Fibroblast of lung (primary cell): ENCODE results near the gene CCDC141. TPM values are rescaled to one million over a fixed set of nuclear protein-coding genes. Genes with fewer than 3 reads are reported as not detected.

Source experiments
- DNase-seq, 2 donors: peaks; one replicate each; pipeline versions ENCODE4 v3.0.0 to v3.0.0-alpha.2; 2010; ENCODE audit warnings: low read depth in 2 of 2
- H2AFZ ChIP-seq: 2 replicates; pipeline ENCODE4 v1.5.1; 2012; ENCODE audit warnings: low read length, control low read depth, inconsistent platforms
- H3K27ac ChIP-seq: 2 replicates; pipeline ENCODE4 v1.5.1; 2011; ENCODE audit warnings: low read length, control low read depth; ENCODE audit not compliant: insufficient read depth
- H3K27me3 ChIP-seq: 2 replicates; pipeline ENCODE4 v1.5.1; 2011; ENCODE audit warnings: mild to moderate bottlenecking, low read length; ENCODE audit not compliant: control insufficient read depth, insufficient read depth
- H3K36me3 ChIP-seq: 2 replicates; pipeline ENCODE4 v1.5.1; 2011; ENCODE audit warnings: low read length; ENCODE audit not compliant: control insufficient read depth, insufficient read depth
- H3K4me1 ChIP-seq: 2 replicates; pipeline ENCODE4 v1.5.1; 2011; ENCODE audit warnings: low read length; ENCODE audit not compliant: control insufficient read depth, insufficient read depth; ENCODE audit errors: extremely low read depth
- H3K4me2 ChIP-seq: 2 replicates; pipeline ENCODE4 v1.5.1; 2011; ENCODE audit warnings: low read length, control low read depth; ENCODE audit not compliant: insufficient read depth; ENCODE audit errors: extremely low read depth
- H3K4me3 ChIP-seq, 4 experiments: fragments of 200-600 bp in 1 of 4; sonication (generic) in 1 of 4; replicated peaks in 1 of 4; 2 replicates each; pipeline ENCODE4 v1.5.1; 2011 to 2016; ENCODE audit warnings: low read length in 4 of 4, low read depth in 3 of 4, mild to moderate bottlenecking in 3 of 4, control low read depth in 2 of 4, inconsistent platforms in 1 of 4, mixed read lengths in 1 of 4; ENCODE audit not compliant: insufficient read depth in 1 of 4; ENCODE audit errors: control extremely low read depth in 1 of 4
- H3K79me2 ChIP-seq: 2 replicates; pipeline ENCODE4 v1.5.1; 2012; ENCODE audit warnings: mild to moderate bottlenecking, low read length, inconsistent platforms; ENCODE audit not compliant: control insufficient read depth, insufficient read depth
- H3K9ac ChIP-seq: 2 replicates; pipeline ENCODE4 v1.5.1; 2011; ENCODE audit warnings: mild to moderate bottlenecking, low read length, control low read depth; ENCODE audit not compliant: insufficient read depth
- H3K9me3 ChIP-seq: 2 replicates; pipeline ENCODE4 v1.5.1; 2012; ENCODE audit warnings: low read depth, low read length; ENCODE audit not compliant: control insufficient read depth, insufficient read depth
- H4K20me1 ChIP-seq: 2 replicates; pipeline ENCODE4 v1.5.1; 2011; ENCODE audit warnings: low read length; ENCODE audit not compliant: control insufficient read depth, insufficient read depth; ENCODE audit errors: extremely low read depth
- EZH2 ChIP-seq: IDR thresholded peaks from 2 replicates; pipeline ENCODE4 v1.5.1; 2012; ENCODE audit warnings: low read length, control low read depth, mild to moderate bottlenecking; ENCODE audit errors: missing control alignments
- polyA plus RNA-seq, 2 donors: library from polyadenylated mRNA; depleted of rRNA in 1 of 2; stranded (reverse) in 1 of 2; unstranded in 1 of 2; fragments of >200 nt; gene quantifications; 2 replicates each; pipeline ENCODE4 v1.2.1, GENCODE V29; 2011 to 2012; ENCODE audit warnings: missing spikeins in 1 of 2
- total RNA-seq: library from RNA; depleted of rRNA; stranded (reverse); fragments of >200 nt; gene quantifications from 2 replicates; pipeline ENCODE4 v1.2.1, GENCODE V29; 2014
- TF ChIP-seq, protein P1 (sequence below), 2 donors: IDR thresholded peaks in 1 of 2; conservative IDR thresholded peaks in 1 of 2; 1 replicate in 1 of 2; 2 replicates in 1 of 2; pipeline ENCODE4 v1.5.1; 2011 to 2012; ENCODE audit warnings: low read length in 2 of 2, control low read depth in 1 of 2, inconsistent platforms in 1 of 2, low read depth in 1 of 2, mild to moderate bottlenecking in 1 of 2

The CCDC141 gene
- total and polyA plus RNA-seq, 2 donors (not counting 1 experiment from before 2014, with no cell fraction given), result 0.03 to 0.17 TPM

- DNase-seq, result no peak
- Histone ChIP-seq H3K9ac (no peak overlapping the region), H3K27me3 (no peaks in the 10 kb centered on the region), H3K4me3 (no peak overlapping the region), H2AFZ (peak overlapping the region; percentile 74), H3K9me3 (no peaks in the 10 kb centered on the region), H3K27ac (no peak overlapping the region), H3K36me3 (no peaks in the 10 kb centered on the region), H3K79me2 (no peaks in the 10 kb centered on the region), H3K4me2 (peak overlapping the region; percentile 46), H3K4me1 (no peaks in the 10 kb centered on the region), H4K20me1 (no peaks in the 10 kb centered on the region)
- TF ChIP-seq EZH2, result no peak
- TF ChIP-seq, protein P1, sequence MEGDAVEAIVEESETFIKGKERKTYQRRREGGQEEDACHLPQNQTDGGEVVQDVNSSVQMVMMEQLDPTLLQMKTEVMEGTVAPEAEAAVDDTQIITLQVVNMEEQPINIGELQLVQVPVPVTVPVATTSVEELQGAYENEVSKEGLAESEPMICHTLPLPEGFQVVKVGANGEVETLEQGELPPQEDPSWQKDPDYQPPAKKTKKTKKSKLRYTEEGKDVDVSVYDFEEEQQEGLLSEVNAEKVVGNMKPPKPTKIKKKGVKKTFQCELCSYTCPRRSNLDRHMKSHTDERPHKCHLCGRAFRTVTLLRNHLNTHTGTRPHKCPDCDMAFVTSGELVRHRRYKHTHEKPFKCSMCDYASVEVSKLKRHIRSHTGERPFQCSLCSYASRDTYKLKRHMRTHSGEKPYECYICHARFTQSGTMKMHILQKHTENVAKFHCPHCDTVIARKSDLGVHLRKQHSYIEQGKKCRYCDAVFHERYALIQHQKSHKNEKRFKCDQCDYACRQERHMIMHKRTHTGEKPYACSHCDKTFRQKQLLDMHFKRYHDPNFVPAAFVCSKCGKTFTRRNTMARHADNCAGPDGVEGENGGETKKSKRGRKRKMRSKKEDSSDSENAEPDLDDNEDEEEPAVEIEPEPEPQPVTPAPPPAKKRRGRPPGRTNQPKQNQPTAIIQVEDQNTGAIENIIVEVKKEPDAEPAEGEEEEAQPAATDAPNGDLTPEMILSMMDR (conservative IDR thresholded peaks at IDR 0.05 in 1 of 2, IDR thresholded peaks at IDR 0.05 in 1 of 2; ENCODE audit: low read depth in 1 of 2, low read length in 2 of 2), result no peak
These were observed 222.0 kb downstream of the CCDC141 start for GRCh38 chr2:178827739-178828485.

GRCh38 chr2:178827111-178827510, 222.8 kb downstream of the CCDC141 start:
- DNase-seq, result no peak
- TF ChIP-seq, protein P1 (conservative IDR thresholded peaks at IDR 0.05 in 1 of 2, IDR thresholded peaks at IDR 0.05 in 1 of 2; ENCODE audit: low read depth in 1 of 2, low read length in 2 of 2), result no peak
- no peak for TF ChIP-seq EZH2
- no peaks in the 10 kb centered on the region for H3K36me3 ChIP-seq
- no peak overlapping the region for H3K4me3 ChIP-seq
- H4K20me1 ChIP-seq, result no peaks in the 10 kb centered on the region
- no peaks in the 10 kb centered on the region for H3K79me2 ChIP-seq
- no peak overlapping the region for H3K9ac ChIP-seq
- no peaks in the 10 kb centered on the region for H3K27me3 ChIP-seq
- no peak overlapping the region for H2AFZ ChIP-seq
- no peak overlapping the region for H3K4me2 ChIP-seq
- no peaks in the 10 kb centered on the region for H3K9me3 ChIP-seq
- H3K27ac ChIP-seq, result no peak overlapping the region
- H3K4me1 ChIP-seq, result no peaks in the 10 kb centered on the region

DNA sequence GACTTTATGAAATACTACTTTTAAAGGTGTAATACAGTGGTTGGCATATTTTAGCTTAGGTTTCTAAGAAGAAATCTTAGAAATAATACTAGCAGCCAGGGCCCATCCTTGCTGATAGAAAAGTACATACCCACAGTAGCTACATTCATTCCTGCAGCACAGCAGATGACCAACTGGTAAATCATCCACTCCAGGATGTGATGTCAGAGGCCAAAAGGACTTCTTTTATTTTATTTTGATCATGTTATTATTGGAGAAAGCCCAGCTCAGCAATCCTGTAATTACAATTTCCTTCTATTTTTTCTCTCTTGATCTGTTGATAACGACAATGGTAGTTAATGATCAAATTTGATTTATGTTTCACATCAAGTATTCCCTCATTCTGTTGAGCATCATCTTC, 224.8 kb downstream of the CCDC141 start:
- Histone ChIP-seq H4K20me1 (no peaks in the 10 kb centered on the region), H3K9ac (no peak overlapping the region), H3K36me3 (no peaks in the 10 kb centered on the region), H3K9me3 (no peaks in the 10 kb centered on the region), H3K4me3 (no peak overlapping the region), H2AFZ (no peak overlapping the region), H3K27ac (no peak overlapping the region), H3K27me3 (no peaks in the 10 kb centered on the region), H3K79me2 (no peaks in the 10 kb centered on the region), H3K4me1 (no peaks in the 10 kb centered on the region), H3K4me2 (peak overlapping the region; percentile 23)
- TF ChIP-seq, protein P1 (conservative IDR thresholded peaks at IDR 0.05 in 1 of 2, IDR thresholded peaks at IDR 0.05 in 1 of 2; ENCODE audit: low read depth in 1 of 2, low read length in 2 of 2), result no peak
- TF ChIP-seq EZH2, result no peak
- DNase-seq, result peak; percentile 55 to 84
